ENCODE results near the gene C1orf94. TPM values are rescaled to one million over a fixed set of nuclear protein-coding genes. Genes with fewer than 3 reads are reported as not detected.

C1orf94 gene
- total and polyA plus RNA-seq, 2 of the 8 experiments (the other 6 are each of a cell fraction or from before 2014, with no cell fraction given) = 5.8 to 12.5 TPM

DNA sequence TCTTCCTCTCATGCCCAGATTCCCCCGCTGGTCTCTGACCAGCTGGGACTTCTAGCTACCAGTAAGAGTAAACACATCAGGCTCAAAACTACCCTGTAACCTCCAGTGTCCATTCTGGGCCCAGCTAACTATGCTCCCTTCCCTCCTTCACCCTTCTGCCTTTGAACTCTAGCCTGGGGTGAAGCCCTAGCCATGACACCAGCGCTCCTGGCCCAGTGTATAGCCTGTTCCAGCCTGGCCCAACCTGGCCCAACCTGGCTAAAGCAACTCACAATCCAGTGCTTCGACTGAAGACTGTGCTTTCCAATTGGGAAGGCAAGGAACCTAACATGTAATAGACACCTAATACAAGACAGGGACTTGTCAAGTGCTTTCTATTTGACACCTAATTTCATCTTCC, 39.3 kb upstream of the C1orf94 start:
- Histone ChIP-seq H2BK15ac (ENCODE audit: low read length) (no peak overlapping the region), H3K79me2 (ENCODE audit: control insufficient read depth in 1 of 2, insufficient read depth in 2 of 2, low read length in 2 of 2) (peaks cover 0 to 39% of the 10 kb centered on the region in 2 experiments; a peak in 2 of 4 replicates), H2AK5ac (ENCODE audit: low read depth, low read length) (no peak overlapping the region), H3K79me1 (ENCODE audit: low read depth, low read length) (peaks cover 5% of the 10 kb centered on the region; the same call in 1 of the 2 replicates), H3K23ac (ENCODE audit: insufficient read length) (no peak overlapping the region), H3K27ac (ENCODE audit: low read depth, low read length) (no peak overlapping the region), H3K9me3 (ENCODE audit: insufficient read depth in 2 of 2, low read depth in 1 of 2, low read length in 1 of 2) (no peaks in the 10 kb centered on the region), H3K23me2 (ENCODE audit: low read depth, low read length) (no peaks in the 10 kb centered on the region; the same call in 1 of the 2 replicates), H3K4me2 (ENCODE audit: insufficient read depth in 1 of 2, low read depth in 2 of 2, low read length in 2 of 2) (no peak overlapping the region), H2BK12ac (ENCODE audit: low read depth, low read length) (no peak overlapping the region), H3K27me3 (replicated peaks in 1 of 4; ENCODE audit: control insufficient read depth in 3 of 4, extremely low read depth in 1 of 4, insufficient read depth in 3 of 4, low read length in 3 of 4) (no peaks in the 10 kb centered on the region), H4K20me1 (replicated peaks in 1 of 2; ENCODE audit: control insufficient read depth in 1 of 2, insufficient read depth in 2 of 2, low read length in 2 of 2) (peaks cover 8 to 9% of the 10 kb centered on the region in 2 experiments), H4K5ac (ENCODE audit: insufficient read length, low read depth, low read length) (no peak overlapping the region), H3K4me1 (replicated peaks in 1 of 4; ENCODE audit: control insufficient read depth in 3 of 4, insufficient read depth in 4 of 4, low read length in 3 of 4) (peaks cover 0 to 9% (median 3%) of the 10 kb centered on the region in 4 experiments; a peak in 4 of 7 replicates), H2BK5ac (ENCODE audit: low read depth, low read length) (no peak overlapping the region), H3K14ac (ENCODE audit: insufficient read length) (no peak overlapping the region), H3K56ac (replicated peaks; ENCODE audit: insufficient read length, low read depth, low read length) (no peak overlapping the region), H4K8ac (ENCODE audit: extremely low read depth, insufficient read depth, low read length) (no peak overlapping the region), H4K91ac (replicated peaks; ENCODE audit: insufficient read length, low read length) (no peak overlapping the region), H3K36me3 (ENCODE audit: control insufficient read depth in 2 of 4, insufficient read depth in 4 of 4, low read length in 3 of 4) (no peaks in the 10 kb centered on the region), H2AFZ (ENCODE audit: low read length) (no peak overlapping the region), H3K4me3 (ENCODE audit: extremely low read depth in 1 of 4, insufficient read depth in 2 of 4, low read depth in 3 of 4, low read length in 4 of 4) (no peak overlapping the region), H2BK120ac (replicated peaks; ENCODE audit: low read depth, low read length) (no peak overlapping the region), H3K4ac (replicated peaks; ENCODE audit: insufficient read length, low read depth, low read length) (no peak overlapping the region), H2BK20ac (ENCODE audit: low read length) (no peak overlapping the region), H3K18ac (ENCODE audit: extremely low read depth, low read length) (no peak overlapping the region), H3K9ac (replicated peaks in 1 of 4; ENCODE audit: extremely low read depth in 1 of 4, low read depth in 3 of 4, low read length in 3 of 4) (no peak overlapping the region)
- POLR2A ChIA-PET (ENCODE audit: partially characterized antibody) = no interaction called here
- WGBS, 2 experiments (ENCODE audit: extremely low coverage in 1 of 2, insufficient coverage in 1 of 2, insufficient read length in 1 of 2, insufficient replicate concordance in 2 of 2, low coverage in 1 of 2, low lambda C conversion rate in 2 of 2, missing lambda C conversion rate in 1 of 2) = 85% methylated on average over 3 of the region's 3 CpGs; no CpG with 5 or more reads in 1 of the 2 experiments
- FAIRE-seq = no peak
- CTCF ChIA-PET (ENCODE audit: partially characterized antibody) = interaction anchor here (0.8 to 0.9 kb wide), 2 partner anchors 16 to 124 kb away, joined by 3 read pairs; no protein-coding TSS in a partner anchor
- no peak for DNase-seq (ENCODE audit: low read depth in 1 of 2, low spot score in 2 of 2)
- TF ChIP-seq JUN (IDR thresholded peaks at IDR 0.05; ENCODE audit: low read depth, low read length) = no peak
- no peak for TF ChIP-seq JUND (IDR thresholded peaks at IDR 0.05; ENCODE audit: low read length)
- TF ChIP-seq, protein P1, sequence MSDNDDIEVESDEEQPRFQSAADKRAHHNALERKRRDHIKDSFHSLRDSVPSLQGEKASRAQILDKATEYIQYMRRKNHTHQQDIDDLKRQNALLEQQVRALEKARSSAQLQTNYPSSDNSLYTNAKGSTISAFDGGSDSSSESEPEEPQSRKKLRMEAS (IDR thresholded peaks at IDR 0.05) = no peak
- no peak for TF ChIP-seq MAFK (IDR thresholded peaks at IDR 0.05; ENCODE audit: low read depth, low read length)
- TF ChIP-seq CEBPB (IDR thresholded peaks at IDR 0.05; ENCODE audit: low read depth, low read length) = no peak
- no peak for TF ChIP-seq KDM1A (IDR thresholded peaks at IDR 0.05; ENCODE audit: borderline replicate concordance, low read length)
- TF ChIP-seq SAP30 (IDR thresholded peaks at IDR 0.05; ENCODE audit: insufficient read depth, insufficient replicate concordance, low read length) = no peak
- TF ChIP-seq EP300 (IDR thresholded peaks at IDR 0.05; ENCODE audit: borderline replicate concordance in 1 of 2, low read depth in 2 of 2, low read length in 2 of 2) = no peak
- TF ChIP-seq RFX5 (IDR thresholded peaks at IDR 0.05; ENCODE audit: borderline replicate concordance, low read depth, low read length) = no peak
- no peak for TF ChIP-seq TBP (IDR thresholded peaks at IDR 0.05; ENCODE audit: low read depth, low read length)
- no peak for TF ChIP-seq GTF2F1 (IDR thresholded peaks at IDR 0.05; ENCODE audit: borderline replicate concordance, low read depth, low read length)
- no peak for TF ChIP-seq RNF2 (IDR thresholded peaks at IDR 0.05; ENCODE audit: borderline replicate concordance, low read depth, low read length, missing control alignments, poor library complexity, severe bottlenecking)
- no peak for TF ChIP-seq NANOG (IDR thresholded peaks at IDR 0.05; ENCODE audit: insufficient read depth, low read depth, low read length, poor library complexity, severe bottlenecking)
- no peak for TF ChIP-seq SIX5 (IDR thresholded peaks at IDR 0.05; ENCODE audit: low read depth, low read length)

Data from H1 (cell line).